ENCODE data around the gene RBBP8NL. TPM values are rescaled to one million over a fixed set of nuclear protein-coding genes. Genes with fewer than 3 reads are reported as not detected.

The RBBP8NL gene
- total RNA-seq, 1 experiment from 2014 or later, result not detected

DNA sequence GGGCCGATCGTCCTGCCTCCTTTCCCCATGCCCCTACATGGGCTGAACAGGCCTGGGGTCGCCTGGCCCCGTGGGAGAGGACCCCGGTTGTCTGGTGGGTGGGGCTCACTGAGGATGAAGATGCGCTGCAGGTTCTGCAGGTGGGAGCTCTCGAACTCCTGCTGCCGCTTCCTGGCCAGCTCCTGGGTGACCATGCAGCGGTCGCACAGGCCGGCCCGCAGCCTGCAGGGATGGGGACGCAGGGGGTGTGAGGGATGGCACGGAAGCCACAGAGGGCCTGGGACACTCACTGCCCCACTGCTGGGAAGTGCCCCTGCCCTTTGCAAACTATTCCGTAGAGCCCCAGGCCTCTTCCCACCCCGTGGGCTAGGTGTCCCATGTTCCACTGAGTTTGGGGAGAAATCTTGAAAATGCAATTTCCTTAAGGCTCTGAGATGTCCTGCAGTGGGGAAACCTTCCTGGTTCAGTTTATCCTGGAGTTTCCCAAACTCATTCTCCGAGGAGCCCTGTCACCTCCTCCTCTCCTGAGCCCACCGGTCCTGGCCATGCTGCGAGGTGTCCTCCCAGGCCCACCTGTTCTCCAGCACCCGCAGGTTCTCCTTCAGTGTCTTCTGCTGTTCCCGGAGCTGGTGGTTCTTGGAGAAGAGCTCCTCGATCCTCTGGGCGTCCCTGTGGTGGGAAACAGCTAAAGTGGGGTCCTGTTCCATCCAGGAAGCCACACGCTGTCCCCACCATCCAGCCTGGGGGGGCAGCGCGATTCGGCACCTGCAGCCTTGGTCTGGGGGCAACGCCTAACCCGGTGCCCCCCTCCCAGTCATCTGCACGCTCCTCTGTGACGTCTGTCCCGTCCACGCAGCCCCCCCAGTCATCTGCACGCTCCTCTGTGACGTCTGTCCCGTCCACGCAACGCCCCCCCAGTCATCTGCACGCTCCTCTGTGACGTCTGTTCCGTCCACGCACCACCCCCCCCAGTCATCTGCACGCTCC is 10.4 kb downstream of the RBBP8NL start:
- no peak overlapping the region for H3K4me3 ChIP-seq (ENCODE audit: low read depth, low read length, poor library complexity, severe bottlenecking)
- no peaks in the 10 kb centered on the region for H3K4me1 ChIP-seq (ENCODE audit: insufficient read depth, low read length, poor library complexity, severe bottlenecking)
- no peak overlapping the region for H3K27ac ChIP-seq (ENCODE audit: low read depth, low read length, poor library complexity, severe bottlenecking)
- H3K36me3 ChIP-seq (ENCODE audit: insufficient read depth, low read length, poor library complexity, severe bottlenecking), result no peaks in the 10 kb centered on the region
- CTCF ChIA-PET, result interaction anchor here (0.8 kb wide), 1 partner anchor 7 kb away, joined by 3 read pairs; no protein-coding TSS in a partner anchor
- no TSS peak for BruUV-seq (replicated peaks)
- intact Hi-C loops (cut with micrococcal nuclease; ENCODE audit: unreplicated experiment), result no loop called here
- no peaks in the 10 kb centered on the region for H3K9me3 ChIP-seq (ENCODE audit: low read depth, low read length, poor library complexity, severe bottlenecking)
- TF ChIP-seq, protein P1, sequence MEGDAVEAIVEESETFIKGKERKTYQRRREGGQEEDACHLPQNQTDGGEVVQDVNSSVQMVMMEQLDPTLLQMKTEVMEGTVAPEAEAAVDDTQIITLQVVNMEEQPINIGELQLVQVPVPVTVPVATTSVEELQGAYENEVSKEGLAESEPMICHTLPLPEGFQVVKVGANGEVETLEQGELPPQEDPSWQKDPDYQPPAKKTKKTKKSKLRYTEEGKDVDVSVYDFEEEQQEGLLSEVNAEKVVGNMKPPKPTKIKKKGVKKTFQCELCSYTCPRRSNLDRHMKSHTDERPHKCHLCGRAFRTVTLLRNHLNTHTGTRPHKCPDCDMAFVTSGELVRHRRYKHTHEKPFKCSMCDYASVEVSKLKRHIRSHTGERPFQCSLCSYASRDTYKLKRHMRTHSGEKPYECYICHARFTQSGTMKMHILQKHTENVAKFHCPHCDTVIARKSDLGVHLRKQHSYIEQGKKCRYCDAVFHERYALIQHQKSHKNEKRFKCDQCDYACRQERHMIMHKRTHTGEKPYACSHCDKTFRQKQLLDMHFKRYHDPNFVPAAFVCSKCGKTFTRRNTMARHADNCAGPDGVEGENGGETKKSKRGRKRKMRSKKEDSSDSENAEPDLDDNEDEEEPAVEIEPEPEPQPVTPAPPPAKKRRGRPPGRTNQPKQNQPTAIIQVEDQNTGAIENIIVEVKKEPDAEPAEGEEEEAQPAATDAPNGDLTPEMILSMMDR (conservative IDR thresholded peaks at IDR 0.05; ENCODE audit: low read depth, low read length), result no peak
- TF ChIP-seq EZH2 (IDR thresholded peaks at IDR 0.05; ENCODE audit: borderline replicate concordance, low read depth, low read length, poor library complexity, severe bottlenecking), result no peak
- POLR2A ChIA-PET (ENCODE audit: low non-redundant PET), result no interaction called here
- no peak for DNase-seq (ENCODE audit: low spot score)
- H3K27me3 ChIP-seq (replicated peaks; ENCODE audit: insufficient read depth, low read depth, low read length, poor library complexity), result no peaks in the 10 kb centered on the region

DNA sequence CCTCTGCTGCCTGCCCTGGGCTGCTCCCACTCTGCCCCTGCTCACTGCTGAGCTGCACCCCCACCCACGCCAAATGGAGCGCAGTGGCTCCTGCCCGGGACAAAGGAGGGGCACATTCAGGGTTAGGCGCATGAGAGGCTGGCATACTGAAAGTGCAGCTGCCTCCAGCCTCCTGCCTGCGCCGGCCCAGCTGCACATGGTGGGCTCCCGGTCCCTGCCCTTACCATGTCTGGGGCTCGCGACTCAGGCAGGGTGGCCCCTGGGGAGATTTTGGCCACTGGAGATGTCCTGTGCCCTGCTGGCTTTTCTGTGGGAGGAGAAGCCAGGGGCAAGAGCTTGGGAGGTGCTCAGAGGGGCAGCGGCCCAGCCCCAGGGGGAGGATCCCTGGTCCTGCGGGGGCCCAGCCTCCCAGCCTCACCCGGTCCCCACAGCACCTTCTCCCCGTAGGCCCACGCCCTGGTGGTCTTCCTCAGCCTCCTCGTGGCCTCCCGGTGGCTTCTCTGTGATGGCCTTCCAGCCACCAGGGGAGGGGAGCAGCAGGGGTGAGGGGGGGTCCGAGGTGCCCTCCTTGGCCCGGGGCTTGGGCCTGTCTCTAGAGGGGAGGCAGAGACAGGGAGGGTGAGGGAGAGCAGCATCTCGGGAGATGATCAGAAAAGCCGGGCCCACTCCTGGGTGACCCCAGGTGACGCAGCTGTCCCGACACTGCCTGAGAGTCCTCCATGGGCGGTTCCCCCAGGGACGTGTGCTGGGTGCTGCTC is 11.8 kb downstream of the RBBP8NL start:
- Histone ChIP-seq H3K4me3 (ENCODE audit: low read depth, low read length, poor library complexity, severe bottlenecking) (no peak overlapping the region), H3K4me1 (ENCODE audit: insufficient read depth, low read length, poor library complexity, severe bottlenecking) (no peaks in the 10 kb centered on the region), H3K9me3 (ENCODE audit: low read depth, low read length, poor library complexity, severe bottlenecking) (no peaks in the 10 kb centered on the region), H3K36me3 (ENCODE audit: insufficient read depth, low read length, poor library complexity, severe bottlenecking) (no peaks in the 10 kb centered on the region), H3K27ac (ENCODE audit: low read depth, low read length, poor library complexity, severe bottlenecking) (no peak overlapping the region), H3K27me3 (replicated peaks; ENCODE audit: insufficient read depth, low read depth, low read length, poor library complexity) (no peaks in the 10 kb centered on the region)
- no peak for DNase-seq (ENCODE audit: low spot score)
- TF ChIP-seq EZH2 (IDR thresholded peaks at IDR 0.05; ENCODE audit: borderline replicate concordance, low read depth, low read length, poor library complexity, severe bottlenecking), result no peak
- TF ChIP-seq, protein P1 (conservative IDR thresholded peaks at IDR 0.05; ENCODE audit: low read depth, low read length), result no peak
- ChIA-PET POLR2A (ENCODE audit: low non-redundant PET) (no interaction called here), CTCF (no interaction called here)
- BruUV-seq (replicated peaks), result no TSS peak
- intact Hi-C loops (cut with micrococcal nuclease; ENCODE audit: unreplicated experiment), result no loop called here

DNA sequence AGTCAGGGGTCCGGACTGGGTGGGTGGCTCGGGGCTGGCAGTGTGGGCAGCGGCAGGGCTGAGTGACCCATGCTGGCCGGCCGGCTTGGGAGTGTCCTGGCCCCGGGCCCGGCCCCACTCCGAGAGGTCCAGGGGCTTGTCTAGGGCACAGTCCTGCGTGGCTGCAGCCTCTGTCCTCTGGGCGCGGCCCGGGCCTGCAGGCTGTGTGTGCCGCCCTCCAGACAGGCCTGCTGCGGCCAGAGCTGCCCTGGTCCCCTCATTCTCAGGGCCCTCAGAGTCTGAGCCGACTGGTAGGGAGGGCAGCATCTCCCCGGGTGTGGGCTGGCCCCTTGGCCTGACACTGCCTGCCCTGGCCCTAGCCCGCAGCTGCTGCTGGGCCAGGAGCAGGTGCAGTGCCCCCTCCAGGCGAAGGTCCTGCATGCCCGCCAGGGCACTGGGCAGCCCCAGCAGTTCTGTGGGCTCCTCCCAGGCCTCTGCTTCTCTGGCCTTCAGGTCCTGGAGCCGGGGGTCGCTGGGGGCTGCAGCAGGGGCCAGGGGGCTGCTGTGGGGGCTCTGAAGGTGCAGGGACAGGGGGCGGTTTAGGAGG is 13.3 kb downstream of the RBBP8NL start:
- POLR2A ChIA-PET (ENCODE audit: low non-redundant PET), result no interaction called here
- Histone ChIP-seq H3K9me3 (ENCODE audit: low read depth, low read length, poor library complexity, severe bottlenecking) (no peaks in the 10 kb centered on the region), H3K36me3 (ENCODE audit: insufficient read depth, low read length, poor library complexity, severe bottlenecking) (no peaks in the 10 kb centered on the region), H3K27me3 (replicated peaks; ENCODE audit: insufficient read depth, low read depth, low read length, poor library complexity) (no peaks in the 10 kb centered on the region), H3K4me1 (ENCODE audit: insufficient read depth, low read length, poor library complexity, severe bottlenecking) (peaks cover 4% of the 10 kb centered on the region), H3K4me3 (ENCODE audit: low read depth, low read length, poor library complexity, severe bottlenecking) (no peak overlapping the region), H3K27ac (ENCODE audit: low read depth, low read length, poor library complexity, severe bottlenecking) (no peak overlapping the region)
- no TSS peak for BruUV-seq (replicated peaks)
- intact Hi-C loops (cut with micrococcal nuclease; ENCODE audit: unreplicated experiment), result loop anchor here (5.0 kb wide), 1 partner anchor 378 kb away; no protein-coding TSS in a partner anchor
- no peak for DNase-seq (ENCODE audit: low spot score)
- CTCF ChIA-PET, result interaction anchor here (0.6 kb wide), 1 partner anchor 74 kb away, joined by 8 read pairs; no protein-coding TSS in a partner anchor
- TF ChIP-seq, protein P1 (conservative IDR thresholded peaks at IDR 0.05; ENCODE audit: low read depth, low read length), result no peak
- no peak for TF ChIP-seq EZH2 (IDR thresholded peaks at IDR 0.05; ENCODE audit: borderline replicate concordance, low read depth, low read length, poor library complexity, severe bottlenecking)
